ENCODE measurements around the gene MYPOP.

DNA sequence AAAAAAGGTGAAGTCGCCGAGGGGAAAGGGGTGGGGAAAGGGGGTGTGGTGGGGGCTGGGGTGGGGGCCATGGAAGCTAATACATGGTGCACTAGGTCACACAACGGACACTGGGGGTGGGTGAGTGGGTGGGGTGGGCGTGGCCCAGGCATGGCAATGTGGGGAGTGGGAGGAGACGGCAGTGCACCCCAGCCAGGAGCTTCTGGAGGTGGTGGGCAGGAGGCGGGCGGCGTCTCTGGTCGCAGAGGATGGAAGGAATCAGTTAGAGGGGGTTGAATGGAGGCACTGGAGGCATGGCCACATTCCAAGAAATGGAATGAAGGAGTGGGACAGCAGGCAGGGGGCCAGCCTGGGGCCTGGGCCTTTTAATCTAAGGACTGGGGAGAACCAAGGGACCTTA, 31.3 kb upstream of the MYPOP start:
- TF ChIP-seq, protein P1, sequence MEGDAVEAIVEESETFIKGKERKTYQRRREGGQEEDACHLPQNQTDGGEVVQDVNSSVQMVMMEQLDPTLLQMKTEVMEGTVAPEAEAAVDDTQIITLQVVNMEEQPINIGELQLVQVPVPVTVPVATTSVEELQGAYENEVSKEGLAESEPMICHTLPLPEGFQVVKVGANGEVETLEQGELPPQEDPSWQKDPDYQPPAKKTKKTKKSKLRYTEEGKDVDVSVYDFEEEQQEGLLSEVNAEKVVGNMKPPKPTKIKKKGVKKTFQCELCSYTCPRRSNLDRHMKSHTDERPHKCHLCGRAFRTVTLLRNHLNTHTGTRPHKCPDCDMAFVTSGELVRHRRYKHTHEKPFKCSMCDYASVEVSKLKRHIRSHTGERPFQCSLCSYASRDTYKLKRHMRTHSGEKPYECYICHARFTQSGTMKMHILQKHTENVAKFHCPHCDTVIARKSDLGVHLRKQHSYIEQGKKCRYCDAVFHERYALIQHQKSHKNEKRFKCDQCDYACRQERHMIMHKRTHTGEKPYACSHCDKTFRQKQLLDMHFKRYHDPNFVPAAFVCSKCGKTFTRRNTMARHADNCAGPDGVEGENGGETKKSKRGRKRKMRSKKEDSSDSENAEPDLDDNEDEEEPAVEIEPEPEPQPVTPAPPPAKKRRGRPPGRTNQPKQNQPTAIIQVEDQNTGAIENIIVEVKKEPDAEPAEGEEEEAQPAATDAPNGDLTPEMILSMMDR (IDR thresholded peaks at IDR 0.05), result no peak
- TF ChIP-seq POLR2AphosphoS5 (IDR thresholded peaks at IDR 0.05; ENCODE audit: low read depth, low read length) (no peak), SIN3A (IDR thresholded peaks at IDR 0.05; ENCODE audit: borderline replicate concordance, insufficient read depth, low read depth, low read length) (no peak)
- TF ChIP-seq, protein P2, sequence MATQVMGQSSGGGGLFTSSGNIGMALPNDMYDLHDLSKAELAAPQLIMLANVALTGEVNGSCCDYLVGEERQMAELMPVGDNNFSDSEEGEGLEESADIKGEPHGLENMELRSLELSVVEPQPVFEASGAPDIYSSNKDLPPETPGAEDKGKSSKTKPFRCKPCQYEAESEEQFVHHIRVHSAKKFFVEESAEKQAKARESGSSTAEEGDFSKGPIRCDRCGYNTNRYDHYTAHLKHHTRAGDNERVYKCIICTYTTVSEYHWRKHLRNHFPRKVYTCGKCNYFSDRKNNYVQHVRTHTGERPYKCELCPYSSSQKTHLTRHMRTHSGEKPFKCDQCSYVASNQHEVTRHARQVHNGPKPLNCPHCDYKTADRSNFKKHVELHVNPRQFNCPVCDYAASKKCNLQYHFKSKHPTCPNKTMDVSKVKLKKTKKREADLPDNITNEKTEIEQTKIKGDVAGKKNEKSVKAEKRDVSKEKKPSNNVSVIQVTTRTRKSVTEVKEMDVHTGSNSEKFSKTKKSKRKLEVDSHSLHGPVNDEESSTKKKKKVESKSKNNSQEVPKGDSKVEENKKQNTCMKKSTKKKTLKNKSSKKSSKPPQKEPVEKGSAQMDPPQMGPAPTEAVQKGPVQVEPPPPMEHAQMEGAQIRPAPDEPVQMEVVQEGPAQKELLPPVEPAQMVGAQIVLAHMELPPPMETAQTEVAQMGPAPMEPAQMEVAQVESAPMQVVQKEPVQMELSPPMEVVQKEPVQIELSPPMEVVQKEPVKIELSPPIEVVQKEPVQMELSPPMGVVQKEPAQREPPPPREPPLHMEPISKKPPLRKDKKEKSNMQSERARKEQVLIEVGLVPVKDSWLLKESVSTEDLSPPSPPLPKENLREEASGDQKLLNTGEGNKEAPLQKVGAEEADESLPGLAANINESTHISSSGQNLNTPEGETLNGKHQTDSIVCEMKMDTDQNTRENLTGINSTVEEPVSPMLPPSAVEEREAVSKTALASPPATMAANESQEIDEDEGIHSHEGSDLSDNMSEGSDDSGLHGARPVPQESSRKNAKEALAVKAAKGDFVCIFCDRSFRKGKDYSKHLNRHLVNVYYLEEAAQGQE (IDR thresholded peaks at IDR 0.05; ENCODE audit: insufficient read depth in 1 of 2, low read depth in 2 of 2, low read length in 1 of 2), result no peak

Data from Panc1 (cell line).